Measurements from ENCODE around the gene DPYSL5. TPM values are rescaled to one million over a fixed set of nuclear protein-coding genes. Genes with fewer than 3 reads are reported as not detected.

Gene DPYSL5
- total and polyA plus RNA-seq, 2 of the 8 experiments (the other 6 are each of a cell fraction or from before 2014, with no cell fraction given) = 11.9 to 16.4 TPM

- no peak overlapping the region for H3K56ac ChIP-seq (replicated peaks; ENCODE audit: insufficient read length, low read depth, low read length)
- no peak overlapping the region for H4K91ac ChIP-seq (replicated peaks; ENCODE audit: insufficient read length, low read length)
- no peak overlapping the region for H3K4ac ChIP-seq (replicated peaks; ENCODE audit: insufficient read length, low read depth, low read length)
- H3K9ac ChIP-seq (replicated peaks in 1 of 4; ENCODE audit: extremely low read depth in 1 of 4, low read depth in 3 of 4, low read length in 3 of 4) = no peak overlapping the region
- POLR2A ChIA-PET (ENCODE audit: partially characterized antibody) = no interaction called here
- no peaks in the 10 kb centered on the region for H3K9me3 ChIP-seq (ENCODE audit: insufficient read depth in 2 of 2, low read depth in 1 of 2, low read length in 1 of 2)
- no peaks in the 10 kb centered on the region for H3K79me2 ChIP-seq (ENCODE audit: control insufficient read depth in 1 of 2, insufficient read depth in 2 of 2, low read length in 2 of 2)
- no peak overlapping the region; the same call in 1 of the 2 replicates for H3K27ac ChIP-seq (ENCODE audit: low read depth, low read length)
- no peak overlapping the region for H3K4me2 ChIP-seq (ENCODE audit: insufficient read depth in 1 of 2, low read depth in 2 of 2, low read length in 2 of 2)
- H4K5ac ChIP-seq (ENCODE audit: insufficient read length, low read depth, low read length) = no peak overlapping the region
- H2AK5ac ChIP-seq (ENCODE audit: low read depth, low read length) = 0 out of 2 replicates have a peak overlapping the region, but pooled peaks have one; percentile 43
- no peaks in the 10 kb centered on the region for H3K36me3 ChIP-seq (ENCODE audit: control insufficient read depth in 2 of 4, insufficient read depth in 4 of 4, low read length in 3 of 4)
- H4K8ac ChIP-seq (ENCODE audit: extremely low read depth, insufficient read depth, low read length) = no peak overlapping the region
- H2BK15ac ChIP-seq (ENCODE audit: low read length) = no peak overlapping the region
- H3K18ac ChIP-seq (ENCODE audit: extremely low read depth, low read length) = 0 out of 2 replicates have a peak overlapping the region, but pooled peaks have one; percentile 11
- TF ChIP-seq NRF1 (IDR thresholded peaks at IDR 0.05; ENCODE audit: low read depth, low read length) (no peak), TBP (IDR thresholded peaks at IDR 0.05; ENCODE audit: low read depth, low read length) (no peak)
- H3K23ac ChIP-seq (ENCODE audit: insufficient read length) = no peak overlapping the region
- DNase-seq (ENCODE audit: low read depth in 1 of 2, low spot score in 2 of 2) (no peak), FAIRE-seq (no peak)
- H3K14ac ChIP-seq (ENCODE audit: insufficient read length) = no peak overlapping the region
- H2BK5ac ChIP-seq (ENCODE audit: low read depth, low read length) = peak overlapping the region; percentile 20; the same call in 1 of the 2 replicates
- peak overlapping the region; percentile 93; the same call in 1 of the 2 replicates for H2BK12ac ChIP-seq (ENCODE audit: low read depth, low read length)
- no peak overlapping the region for H3K4me3 ChIP-seq (ENCODE audit: extremely low read depth in 1 of 4, insufficient read depth in 2 of 4, low read depth in 3 of 4, low read length in 4 of 4)
- no peaks in the 10 kb centered on the region; a peak in 1 of 7 replicates for H3K27me3 ChIP-seq (replicated peaks in 1 of 4; ENCODE audit: control insufficient read depth in 3 of 4, extremely low read depth in 1 of 4, insufficient read depth in 3 of 4, low read length in 3 of 4)
- no peaks in the 10 kb centered on the region for H4K20me1 ChIP-seq (replicated peaks in 1 of 2; ENCODE audit: control insufficient read depth in 1 of 2, insufficient read depth in 2 of 2, low read length in 2 of 2)
- H3K4me1 ChIP-seq (replicated peaks in 1 of 4; ENCODE audit: control insufficient read depth in 3 of 4, insufficient read depth in 4 of 4, low read length in 3 of 4) = peaks cover 0 to 8% (median 5%) of the 10 kb centered on the region in 4 experiments; a peak in 5 of 7 replicates
- H2AFZ ChIP-seq (ENCODE audit: low read length) = no peak overlapping the region
- 92% methylated on average over 14 of the region's 14 CpGs; no CpG with 5 or more reads in 1 of the 2 experiments for WGBS, 2 experiments (ENCODE audit: extremely low coverage in 1 of 2, insufficient coverage in 1 of 2, insufficient read length in 1 of 2, insufficient replicate concordance in 2 of 2, low coverage in 1 of 2, low lambda C conversion rate in 2 of 2, missing lambda C conversion rate in 1 of 2)
- CTCF ChIA-PET (ENCODE audit: partially characterized antibody) = interaction anchor here (0.9 to 4.6 kb wide), 7 partner anchors 8 to 79 kb away, joined by 3 to 34 read pairs (median 3); no protein-coding TSS in a partner anchor
- H3K79me1 ChIP-seq (ENCODE audit: low read depth, low read length) = no peaks in the 10 kb centered on the region
- no peak overlapping the region for H2BK20ac ChIP-seq (ENCODE audit: low read length)
- no peaks in the 10 kb centered on the region for H3K23me2 ChIP-seq (ENCODE audit: low read depth, low read length)
- H2BK120ac ChIP-seq (replicated peaks; ENCODE audit: low read depth, low read length) = no peak overlapping the region
These were observed 76.8 kb downstream of the DPYSL5 start for GRCh38 chr2:26924731-26925099.
